ENCODE measurements around the gene CD226. TPM values are rescaled to one million over a fixed set of nuclear protein-coding genes. Genes with fewer than 3 reads are reported as not detected.

The CD226 gene
- polyA plus RNA-seq, 1 of the 3 experiments (the other 2 are of a cell fraction): 0.56 TPM

DNA sequence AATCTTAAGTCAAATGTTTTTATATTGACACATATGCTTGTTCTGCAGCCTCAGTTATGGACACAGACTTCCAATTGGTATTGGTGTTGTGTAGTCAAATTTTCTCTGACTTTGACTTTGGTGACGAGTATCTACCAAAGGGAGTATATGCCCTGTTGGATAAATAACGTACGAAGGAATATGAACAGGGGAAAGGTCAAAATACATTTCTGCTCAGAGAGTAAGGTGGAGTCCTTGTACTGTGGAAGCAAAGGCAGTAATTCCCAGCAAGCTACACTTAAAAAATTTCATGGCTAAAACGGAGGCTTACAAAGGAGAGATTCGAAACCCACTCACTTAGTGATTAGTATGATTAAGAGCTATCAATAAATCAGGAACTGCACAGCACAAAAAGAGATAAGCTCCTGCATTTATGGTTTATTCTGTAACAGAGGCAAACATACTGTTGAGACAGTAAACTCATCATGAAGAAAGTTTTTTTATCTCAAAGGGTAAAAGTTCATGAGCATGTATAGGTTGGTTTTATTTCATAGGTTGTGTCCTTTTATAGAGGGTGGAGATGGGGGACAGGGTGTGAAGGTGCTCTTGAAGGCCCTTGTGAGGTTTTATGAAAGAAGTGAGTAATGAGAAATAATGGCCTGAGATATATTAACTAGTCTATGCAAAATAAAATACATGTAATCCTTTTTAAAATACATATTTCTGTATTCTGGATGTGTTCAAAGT, 142.7 kb downstream of the CD226 start:
- ChIA-PET POLR2A (no interaction called here), CTCF (interaction anchor here (1.0 kb wide), 1 partner anchor 9 kb away, joined by 3 read pairs; no protein-coding TSS in a partner anchor)
- WGBS (ENCODE audit: low lambda C conversion rate): 85% methylated on average over 5 of the region's 5 CpGs

More for the DNA sequence above, 142.7 kb downstream of the CD226 start:
- no peaks in the 10 kb centered on the region for H3K4me1 ChIP-seq (ENCODE audit: control insufficient read depth in 1 of 2, insufficient read depth in 2 of 2, low read depth in 1 of 2, low read length in 1 of 2)
- no peaks in the 10 kb centered on the region for H4K20me1 ChIP-seq (ENCODE audit: insufficient read depth)
- no peak for DNase-seq
- H3K9ac ChIP-seq: no peak overlapping the region
- no peak for TF ChIP-seq RCOR1 (IDR thresholded peaks at IDR 0.05; ENCODE audit: low read length)
- TF ChIP-seq, protein P1, sequence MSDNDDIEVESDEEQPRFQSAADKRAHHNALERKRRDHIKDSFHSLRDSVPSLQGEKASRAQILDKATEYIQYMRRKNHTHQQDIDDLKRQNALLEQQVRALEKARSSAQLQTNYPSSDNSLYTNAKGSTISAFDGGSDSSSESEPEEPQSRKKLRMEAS (IDR thresholded peaks at IDR 0.05; ENCODE audit: low read depth): no peak
- no peak for TF ChIP-seq FOXJ3 (CRISPR knock-in tag; IDR thresholded peaks at IDR 0.05)
- no peak for TF ChIP-seq RXRA (IDR thresholded peaks at IDR 0.05; ENCODE audit: borderline replicate concordance, low read depth)
- no peak for TF ChIP-seq GABPA (IDR thresholded peaks at IDR 0.05; ENCODE audit: low read depth)
- TF ChIP-seq EP300 (IDR thresholded peaks at IDR 0.05; ENCODE audit: borderline replicate concordance in 1 of 2, low read depth in 1 of 2, low read length in 1 of 2): no peak
- TF ChIP-seq, protein P2, sequence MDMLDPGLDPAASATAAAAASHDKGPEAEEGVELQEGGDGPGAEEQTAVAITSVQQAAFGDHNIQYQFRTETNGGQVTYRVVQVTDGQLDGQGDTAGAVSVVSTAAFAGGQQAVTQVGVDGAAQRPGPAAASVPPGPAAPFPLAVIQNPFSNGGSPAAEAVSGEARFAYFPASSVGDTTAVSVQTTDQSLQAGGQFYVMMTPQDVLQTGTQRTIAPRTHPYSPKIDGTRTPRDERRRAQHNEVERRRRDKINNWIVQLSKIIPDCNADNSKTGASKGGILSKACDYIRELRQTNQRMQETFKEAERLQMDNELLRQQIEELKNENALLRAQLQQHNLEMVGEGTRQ (IDR thresholded peaks at IDR 0.05; ENCODE audit: borderline replicate concordance, low read depth, low read length): no peak
- no peak for TF ChIP-seq POLR2AphosphoS5 (IDR thresholded peaks at IDR 0.05; ENCODE audit: low read depth, low read length)
- no peaks in the 10 kb centered on the region for H3F3A ChIP-seq (replicated peaks; ENCODE audit: insufficient read depth)
- H3K4me2 ChIP-seq: no peak overlapping the region
- no peak overlapping the region for H2AFZ ChIP-seq (ENCODE audit: low read depth)
- no peak overlapping the region for H3K27ac ChIP-seq (ENCODE audit: low read depth in 2 of 2, low read length in 1 of 2)
- H3K9me3 ChIP-seq: peaks cover 2% of the 10 kb centered on the region; the same call in 1 of the 2 replicates
- no peaks in the 10 kb centered on the region for H3K27me3 ChIP-seq (ENCODE audit: insufficient read depth)
- H3K36me3 ChIP-seq (replicated peaks in 1 of 2; ENCODE audit: control insufficient read depth in 1 of 2, insufficient read depth in 2 of 2, low read length in 1 of 2): no peaks in the 10 kb centered on the region
- H3K9me2 ChIP-seq: no peaks in the 10 kb centered on the region; the same call in 1 of the 2 replicates
- H3K4me3 ChIP-seq (ENCODE audit: low read depth in 2 of 2, low read length in 1 of 2): no peak overlapping the region
- H3K79me2 ChIP-seq (ENCODE audit: insufficient read depth): no peaks in the 10 kb centered on the region
